Stimulated activated CD4-positive, alpha-beta T cell treated with anti-CD3 and anti-CD28 coated beads, Interleukin-2, amount 100 ng/mL, for 48 hours (primary cell): ENCODE data around the gene LAYN.
A peak's percentile ranks its signal among the peaks of the same experiment; 100 is the strongest.

Experiments
- DNase-seq, 2 donors: peaks; one replicate each; pipeline ENCODE4 v3.0.0-alpha.2; 2020

Gene LAYN, protein sequence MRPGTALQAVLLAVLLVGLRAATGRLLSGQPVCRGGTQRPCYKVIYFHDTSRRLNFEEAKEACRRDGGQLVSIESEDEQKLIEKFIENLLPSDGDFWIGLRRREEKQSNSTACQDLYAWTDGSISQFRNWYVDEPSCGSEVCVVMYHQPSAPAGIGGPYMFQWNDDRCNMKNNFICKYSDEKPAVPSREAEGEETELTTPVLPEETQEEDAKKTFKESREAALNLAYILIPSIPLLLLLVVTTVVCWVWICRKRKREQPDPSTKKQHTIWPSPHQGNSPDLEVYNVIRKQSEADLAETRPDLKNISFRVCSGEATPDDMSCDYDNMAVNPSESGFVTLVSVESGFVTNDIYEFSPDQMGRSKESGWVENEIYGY

GRCh38 chr11:111540114-111540936 lies at the start of gene LAYN:
Gene LAYN (plus strand): TSS chr11:111540720. CDS start chr11:111540844, 124 bp downstream.
- DNase-seq = no peak

DNA sequence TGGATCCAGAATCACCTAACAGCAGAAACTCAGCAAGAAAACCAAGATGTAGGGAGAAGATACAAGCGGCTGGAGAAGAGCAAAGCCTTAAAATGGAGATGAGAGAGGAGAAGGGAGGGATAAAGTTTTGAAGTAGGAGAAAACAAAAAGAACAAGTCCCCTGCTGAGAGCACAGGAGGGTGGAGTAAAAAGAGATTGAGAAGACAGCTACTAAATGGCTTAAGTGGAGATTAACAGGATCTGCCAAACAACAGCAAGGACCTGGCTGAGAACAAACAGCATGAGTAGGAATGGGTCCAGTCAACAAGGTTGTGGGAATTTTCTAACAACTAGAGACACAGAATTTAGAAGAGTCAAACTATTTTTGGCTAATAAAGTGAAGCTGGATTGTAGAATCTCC lies 46.5 kb upstream of the LAYN start:
- DNase-seq = no peak

- no peak for DNase-seq
These were observed 41.0 kb upstream of the LAYN start for GRCh38 chr11:111499483-111499882.

GRCh38 chr11:111500481-111500880 lies 40.0 kb upstream of the LAYN start:
- no peak for DNase-seq

DNA sequence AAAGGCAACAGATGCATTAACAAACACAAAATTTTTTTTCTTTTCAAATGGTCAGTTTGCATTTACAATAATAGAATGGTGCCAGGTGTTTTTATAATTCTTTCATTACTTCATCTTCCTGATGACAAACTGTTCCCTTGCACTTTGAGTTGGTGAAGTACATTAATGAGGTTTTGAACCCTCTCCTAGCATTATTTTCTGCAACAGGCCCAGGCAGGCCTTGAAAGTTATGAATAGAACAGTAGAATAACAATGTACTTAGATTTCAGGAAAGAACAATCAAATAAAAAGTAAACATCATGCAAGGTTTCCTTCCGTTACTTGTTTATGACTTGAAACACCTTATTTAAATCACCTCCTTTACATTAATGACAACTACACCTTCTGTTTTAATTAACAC lies 37.9 kb upstream of the LAYN start:
- DNase-seq = no peak

DNA sequence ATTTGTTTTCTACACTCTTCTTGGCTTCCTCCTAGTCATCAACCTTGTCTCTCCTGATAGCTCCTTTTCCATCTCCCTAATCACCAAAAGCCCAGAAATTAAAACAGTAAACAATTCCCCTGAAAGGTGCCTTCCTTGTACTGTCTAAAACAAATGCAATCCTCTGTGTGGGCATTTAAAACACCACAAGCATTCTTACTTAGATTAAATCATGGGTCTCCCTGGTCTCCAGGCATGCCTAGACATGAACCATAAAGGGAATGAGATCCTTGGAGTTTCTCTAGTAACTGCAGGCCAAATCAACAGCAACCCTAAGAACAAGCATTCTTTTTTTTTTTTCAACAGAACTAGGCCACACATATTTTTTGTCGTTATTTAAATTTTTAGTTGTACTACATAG lies 30.2 kb upstream of the LAYN start:
- DNase-seq = no peak

DNA sequence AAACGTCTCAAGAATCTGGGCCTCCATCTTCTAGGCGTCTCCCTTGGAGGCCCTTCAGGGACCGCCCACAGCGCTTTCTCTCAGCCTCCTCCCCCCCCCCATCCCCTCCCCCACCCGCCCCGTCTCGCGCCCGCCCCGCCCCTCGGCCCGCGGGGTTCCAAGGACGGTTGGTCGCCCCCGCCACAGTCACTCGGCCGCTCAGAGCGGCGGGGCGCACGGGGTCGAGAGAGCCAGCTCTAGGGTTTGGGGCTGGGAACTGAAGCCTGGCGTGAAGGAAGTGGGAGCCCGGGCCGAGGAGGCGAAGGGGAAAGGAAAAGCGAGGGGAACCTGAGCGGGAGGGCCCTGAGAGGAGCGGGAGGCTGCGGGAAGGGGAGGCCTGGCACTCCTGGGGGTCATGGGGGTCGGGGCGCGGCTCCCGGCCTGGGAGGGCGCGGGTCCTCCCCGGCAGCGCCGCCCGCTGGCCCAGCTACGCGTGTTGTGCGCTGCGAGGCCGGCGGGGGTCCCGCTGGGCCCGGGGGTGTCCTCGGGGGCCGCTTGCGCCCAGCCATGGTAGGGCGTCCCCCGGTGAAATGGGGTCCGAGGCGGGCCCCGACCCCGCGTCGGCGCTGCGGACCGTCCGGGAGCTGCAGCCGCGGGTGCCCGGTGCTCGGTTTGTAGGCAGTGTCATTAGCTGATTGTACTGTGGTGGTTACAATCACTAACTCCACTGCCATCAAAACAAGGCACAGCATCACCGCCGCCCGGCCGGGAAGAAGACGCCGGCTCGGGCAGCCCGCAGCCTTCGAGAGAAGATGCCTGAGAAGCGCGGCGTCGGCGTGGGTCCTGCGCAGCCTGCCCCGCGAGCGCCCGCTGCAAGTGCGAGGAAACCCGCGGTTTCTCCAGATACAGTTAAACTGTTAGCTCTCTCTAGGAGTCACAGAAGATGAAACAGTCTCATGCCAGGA lies 28.0 kb upstream of the LAYN start, which contains the start of gene BTG4:
TSS of gene BTG4 (minus strand) at position 91 of the 944 bp plus-strand sequence. CDS start 13,610 bp downstream, outside the sequence.
- DNase-seq = peak in 1 of 2 donors; percentile 23

DNA sequence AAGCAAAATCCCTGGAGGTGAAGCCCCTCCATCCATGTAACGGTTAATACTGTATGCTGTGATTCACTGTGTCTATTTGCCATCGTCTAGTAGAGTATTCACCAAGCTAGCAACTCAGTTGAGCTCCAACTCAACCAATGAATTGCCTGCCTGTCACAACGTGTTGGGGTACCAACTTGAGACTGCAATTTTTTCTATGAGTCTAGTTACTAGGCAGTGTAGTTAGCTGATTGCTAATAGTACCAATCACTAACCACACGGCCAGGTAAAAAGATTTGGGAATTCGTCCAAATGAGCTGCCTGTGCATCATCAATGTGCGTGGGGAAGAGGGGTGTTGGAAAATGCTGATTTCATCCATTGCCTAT lies 27.3 kb upstream of the LAYN start:
- DNase-seq = no peak

GRCh38 chr11:111514216-111515031 lies 26.1 kb upstream of the LAYN start, which contains the start of gene HOATZ:
Gene HOATZ (plus strand): TSS chr11:111514778. CDS start chr11:111514785, 7 bp downstream.
- DNase-seq = no peak

- DNase-seq = no peak
These were observed 24.9 kb upstream of the LAYN start for GRCh38 chr11:111515591-111515990.

DNA sequence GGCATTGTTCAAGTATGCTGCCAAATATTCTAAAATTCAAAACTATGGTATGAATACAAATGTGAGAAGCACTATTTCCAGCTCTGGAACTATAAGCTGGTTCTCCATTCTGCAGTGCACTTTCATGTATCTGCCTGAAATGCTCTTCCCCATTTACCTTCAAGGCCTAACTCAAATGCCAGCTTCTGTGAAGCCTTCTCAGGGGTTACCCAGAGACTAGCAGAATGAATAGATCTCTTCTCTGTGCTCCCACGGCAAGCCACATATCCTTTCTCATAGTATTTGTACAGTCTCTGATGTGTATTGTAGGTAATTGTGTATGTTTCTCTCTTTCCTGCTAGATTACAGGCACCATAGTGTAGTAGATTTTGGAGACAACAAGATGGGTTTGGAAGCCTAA lies 21.9 kb upstream of the LAYN start:
- no peak for DNase-seq

GRCh38 chr11:111520560-111520959 lies 20.0 kb upstream of the LAYN start:
- DNase-seq = no peak

GRCh38 chr11:111521135-111521534 lies 19.4 kb upstream of the LAYN start:
- no peak for DNase-seq

GRCh38 chr11:111522426-111522825 lies 18.1 kb upstream of the LAYN start:
- DNase-seq = no peak

DNA sequence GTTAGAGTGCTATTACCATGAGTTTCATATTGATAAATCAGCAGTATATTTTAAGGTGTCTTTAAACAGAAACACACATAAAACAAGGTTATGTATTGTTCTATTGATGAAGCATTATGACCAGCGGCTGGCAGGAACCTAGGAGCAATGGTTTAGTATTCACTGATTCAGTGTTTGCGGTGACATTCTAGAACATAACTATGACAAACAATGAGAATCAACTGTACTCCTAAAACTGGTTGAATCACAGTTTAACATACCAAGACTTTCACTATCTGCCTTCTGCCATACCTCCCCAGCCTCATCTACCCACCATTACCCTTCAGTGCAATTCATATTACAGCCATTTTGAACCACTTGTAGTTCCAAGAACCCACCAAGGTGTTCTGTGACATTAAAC lies 17.2 kb upstream of the LAYN start:
- DNase-seq = no peak

GRCh38 chr11:111524056-111524455 lies 16.5 kb upstream of the LAYN start:
- no peak for DNase-seq

DNA sequence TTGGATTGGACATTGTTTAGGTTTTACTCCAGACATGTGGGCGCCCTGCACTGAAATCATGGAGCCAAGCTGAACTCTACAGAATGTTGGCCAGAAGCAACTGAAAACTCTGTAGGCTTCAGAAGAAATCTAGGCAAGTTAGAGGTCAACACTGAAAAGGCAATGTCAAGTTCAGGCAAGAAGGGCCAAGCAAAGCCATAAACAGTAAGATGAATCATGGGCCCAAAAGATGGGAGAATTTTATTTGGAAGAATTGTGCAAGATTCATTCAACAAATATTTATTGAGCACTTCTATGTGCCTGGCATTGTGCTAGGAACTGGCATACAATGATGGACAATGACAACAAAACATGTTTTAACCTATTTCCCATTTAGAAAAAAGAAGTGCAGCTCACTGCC lies 15.1 kb upstream of the LAYN start:
- DNase-seq = no peak

- no peak for DNase-seq
These were observed 14.0 kb upstream of the LAYN start for GRCh38 chr11:111526501-111526900.

DNA sequence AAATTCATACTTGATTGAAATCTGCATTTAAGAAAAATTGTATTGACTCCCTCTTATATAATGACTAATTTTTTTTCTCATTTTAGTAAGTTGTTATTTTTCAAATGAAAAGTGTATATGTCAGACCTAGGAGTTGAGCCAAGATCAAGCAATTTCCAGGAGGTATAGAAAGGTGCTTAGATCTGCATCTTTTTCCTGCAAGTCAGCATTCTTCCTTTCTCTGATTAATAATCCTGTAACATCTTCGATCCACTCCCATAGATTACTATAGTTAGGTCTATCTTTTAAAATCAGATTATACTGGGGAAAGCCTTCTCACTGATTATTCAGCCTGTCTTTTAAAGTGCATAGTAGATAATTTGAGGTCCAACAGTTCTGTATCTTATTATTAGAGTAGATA lies 13.2 kb upstream of the LAYN start:
- no peak for DNase-seq

DNA sequence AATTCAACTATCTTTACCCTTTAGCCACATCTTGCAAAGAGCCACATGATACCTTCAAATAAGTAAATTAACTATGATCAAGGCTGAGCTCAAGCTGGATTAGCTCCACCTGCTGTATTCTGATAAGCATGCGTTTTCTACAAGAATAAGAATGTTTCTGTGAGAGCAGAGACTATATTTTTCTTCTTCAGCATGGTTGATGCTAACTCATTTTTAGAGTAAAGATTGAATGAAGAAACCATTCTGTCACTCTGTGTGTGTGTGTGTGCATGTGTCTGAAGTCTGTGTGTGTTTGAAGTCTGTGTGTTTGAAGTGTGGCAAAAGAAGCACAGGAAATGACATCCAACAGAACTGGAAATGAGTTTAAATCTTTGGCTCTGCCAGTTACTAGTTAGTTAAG lies 12.0 kb upstream of the LAYN start:
- DNase-seq = no peak

GRCh38 chr11:111530091-111530490 lies 10.4 kb upstream of the LAYN start:
- DNase-seq = no peak

DNA sequence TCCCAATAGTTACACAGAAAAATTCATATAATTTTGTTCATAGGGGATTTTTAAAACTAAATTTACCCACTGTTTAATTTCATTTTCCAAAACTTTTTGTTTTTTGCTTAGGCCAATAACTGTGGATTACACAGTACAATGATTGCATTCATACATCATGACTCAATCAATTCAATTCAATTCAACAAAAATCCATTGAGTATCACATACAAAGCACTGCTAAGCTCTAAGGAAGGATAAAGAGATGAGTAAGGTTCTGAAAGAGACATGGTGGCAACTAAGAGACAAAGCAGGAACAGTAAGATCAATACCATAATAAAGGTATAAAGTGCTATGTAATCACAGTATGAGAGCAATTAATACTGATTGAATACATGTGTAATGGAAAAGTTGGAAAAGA lies 9.4 kb upstream of the LAYN start:
- no peak for DNase-seq
